CD4-positive, CD25-positive, alpha-beta regulatory T cell (primary cell): ENCODE data around the gene TXNL4A. TPM values are rescaled to one million over a fixed set of nuclear protein-coding genes. Genes with fewer than 3 reads are reported as not detected.

Experiments
- ATAC-seq, 2 donors: fragments of 150-1000 bp; cut with Tn5 transposase; one replicate each; pipeline ENCODE4 v1.10.0; 2021; ENCODE audit warnings: low read depth in 2 of 2, moderate number of reproducible peaks in 2 of 2, moderate library complexity in 1 of 2
- DNase-seq, 3 donors: peaks; one replicate each; pipeline versions ENCODE4 v3.0.0 to v3.0.0-alpha.2; 2012 to 2022; ENCODE audit warnings: mixed read lengths in 1 of 3
- H3K27ac ChIP-seq: one replicate; pipeline ENCODE4 v1.7.0; 2013; ENCODE audit warnings: mild to moderate bottlenecking, low read length; ENCODE audit not compliant: insufficient read depth, poor library complexity, severe bottlenecking
- H3K27me3 ChIP-seq: one replicate; pipeline ENCODE4 v1.7.0; 2013; ENCODE audit warnings: low read length; ENCODE audit not compliant: control insufficient read depth, insufficient read depth
- H3K36me3 ChIP-seq: one replicate; pipeline ENCODE4 v1.7.0; 2013; ENCODE audit warnings: mild to moderate bottlenecking, low read length, moderate library complexity; ENCODE audit not compliant: control insufficient read depth, insufficient read depth
- H3K4me1 ChIP-seq: 2 replicates; pipeline ENCODE4 v1.7.0; 2013; ENCODE audit warnings: mild to moderate bottlenecking, low read length; ENCODE audit not compliant: insufficient read depth, control insufficient read depth, poor library complexity, severe bottlenecking
- H3K4me3 ChIP-seq: one replicate; pipeline ENCODE4 v1.7.0; 2013; ENCODE audit warnings: low read depth, mild to moderate bottlenecking, low read length, moderate library complexity
- H3K9me3 ChIP-seq, 2 experiments: 1 replicate in 1 of 2; 2 replicates in 1 of 2; pipeline ENCODE4 v1.7.0; 2013; ENCODE audit warnings: low read length in 2 of 2, mild to moderate bottlenecking in 1 of 2, moderate library complexity in 1 of 2; ENCODE audit not compliant: control insufficient read depth in 2 of 2
- H3K27ac Mint-ChIP-seq, 3 donors: one replicate each; pipeline ENCODE4 v1.8.0; 2020 to 2022; ENCODE audit warnings: mild to moderate bottlenecking in 3 of 3, mixed read lengths in 3 of 3, moderate library complexity in 2 of 3
- H3K27me3 Mint-ChIP-seq: one replicate; pipeline ENCODE4 v1.8.0; 2022; ENCODE audit warnings: mild to moderate bottlenecking, mixed read lengths
- H3K36me3 Mint-ChIP-seq: one replicate; pipeline ENCODE4 v1.8.0; 2020; ENCODE audit warnings: mixed read lengths
- H3K4me1 Mint-ChIP-seq, 4 donors: one replicate each; pipeline ENCODE4 v1.8.0; 2020 to 2022; ENCODE audit warnings: mixed read lengths in 4 of 4, mild to moderate bottlenecking in 1 of 4
- H3K4me3 Mint-ChIP-seq, 4 donors: one replicate each; pipeline ENCODE4 v1.8.0; 2020 to 2022; ENCODE audit warnings: mild to moderate bottlenecking in 4 of 4, mixed read lengths in 4 of 4, moderate library complexity in 3 of 4
- H3K9me3 Mint-ChIP-seq, 7 donors: one replicate each; pipeline ENCODE4 v1.8.0; 2020 to 2022; ENCODE audit warnings: mixed read lengths in 7 of 7, mild to moderate bottlenecking in 3 of 7, moderate library complexity in 2 of 7
- polyA plus RNA-seq, 4 donors: library from polyadenylated mRNA; unstranded; fragments of 300-500 nt; fragmentation: Illumina TruSeq; gene quantifications; one replicate each; pipeline ENCODE4 v1.2.3, GENCODE V29; 2021
- total RNA-seq: library from RNA; stranded (reverse); gene quantifications from one replicate; pipeline ENCODE4 v1.2.3, GENCODE V29; 2022

The TXNL4A gene
- 70.5 TPM for total RNA-seq
- polyA plus RNA-seq: 100 to 1,000 TPM; 211 to 216 (median 214) TPM

- peaks cover 5% of the 10 kb centered on the region for H3K27me3 Mint-ChIP-seq
- Histone ChIP-seq H3K9me3 (no peaks in the 10 kb centered on the region), H3K4me1 (peaks cover 36% of the 10 kb centered on the region), H3K36me3 (peaks cover 14% of the 10 kb centered on the region), H3K4me3 (peak within 1 kb of the TSS; percentile 94), H3K27ac (peak within 1 kb of the TSS; percentile 92), H3K27me3 (no peaks in the 10 kb centered on the region)
- H3K4me3 Mint-ChIP-seq: peak within 1 kb of the TSS; percentile 92 to 96 (median 92)
- peak within 1 kb of the TSS; percentile 84 to 99 (median 95) for H3K27ac Mint-ChIP-seq
- H3K9me3 Mint-ChIP-seq: no peaks in the 10 kb centered on the region
- H3K4me1 Mint-ChIP-seq: peaks cover 9 to 47% (median 32%) of the 10 kb centered on the region in 4 donors
- ATAC-seq (peak; percentile 98), DNase-seq (peak; percentile 77 to 94 (median 86))
- H3K36me3 Mint-ChIP-seq: peaks cover 17% of the 10 kb centered on the region
Measured at GRCh38 chr18:79988451-79989194, at the start of gene TXNL4A. TSS of gene TXNL4A (minus strand) at chr18:79988563. CDS start at chr18:79988392, 171 bp downstream.

- peaks cover 11% of the 10 kb centered on the region for H3K36me3 Mint-ChIP-seq
- Histone ChIP-seq H3K9me3 (no peaks in the 10 kb centered on the region), H3K36me3 (peaks cover 6% of the 10 kb centered on the region), H3K27ac (no peak overlapping the region), H3K4me3 (no peak overlapping the region), H3K4me1 (peaks cover 18% of the 10 kb centered on the region), H3K27me3 (no peaks in the 10 kb centered on the region)
- DNase-seq (no peak), ATAC-seq (no peak)
- H3K27me3 Mint-ChIP-seq: no peaks in the 10 kb centered on the region
- peaks cover 13 to 36% (median 28%) of the 10 kb centered on the region in 4 donors for H3K4me1 Mint-ChIP-seq
- no peak overlapping the region for H3K4me3 Mint-ChIP-seq
- H3K27ac Mint-ChIP-seq: no peak overlapping the region
- peaks cover 0 to 3% (median 0%) of the 10 kb centered on the region in 7 donors for H3K9me3 Mint-ChIP-seq
Measured at GRCh38 chr18:80037300-80037699, 48.9 kb upstream of the TXNL4A start.

GRCh38 chr18:80035997-80036396, 47.6 kb upstream of the TXNL4A start:
- ATAC-seq: no peak
- Histone ChIP-seq H3K4me1 (peaks cover 18% of the 10 kb centered on the region), H3K4me3 (no peak overlapping the region), H3K27me3 (no peaks in the 10 kb centered on the region), H3K36me3 (peaks cover 6% of the 10 kb centered on the region), H3K9me3 (no peaks in the 10 kb centered on the region), H3K27ac (no peak overlapping the region)
- peak overlapping the region in 1 of 3 donors; percentile 77 for H3K27ac Mint-ChIP-seq
- peak overlapping the region in 3 of 4 donors; percentile 48 to 91 (median 88) for H3K4me3 Mint-ChIP-seq
- H3K4me1 Mint-ChIP-seq: peaks cover 13 to 36% (median 28%) of the 10 kb centered on the region in 4 donors
- H3K9me3 Mint-ChIP-seq: peaks cover 0 to 3% (median 0%) of the 10 kb centered on the region in 7 donors
- H3K27me3 Mint-ChIP-seq: no peaks in the 10 kb centered on the region
- DNase-seq: no peak
- H3K36me3 Mint-ChIP-seq: peaks cover 11% of the 10 kb centered on the region

- Mint-ChIP-seq H3K9me3 (peaks cover 0 to 3% (median 0%) of the 10 kb centered on the region in 7 donors), H3K36me3 (peaks cover 11% of the 10 kb centered on the region), H3K4me3 (peak overlapping the region; percentile 88 to 97 (median 90)), H3K27me3 (no peaks in the 10 kb centered on the region), H3K27ac (peak overlapping the region in 2 of 3 donors; percentile 93 to 96), H3K4me1 (peaks cover 13 to 36% (median 28%) of the 10 kb centered on the region in 4 donors)
- no peak for DNase-seq
- peak overlapping the region; percentile 95 for H3K27ac ChIP-seq
- ATAC-seq: no peak
- H3K27me3 ChIP-seq: no peaks in the 10 kb centered on the region
- peak overlapping the region; percentile 90 for H3K4me3 ChIP-seq
- H3K4me1 ChIP-seq: peaks cover 18% of the 10 kb centered on the region
- no peaks in the 10 kb centered on the region for H3K9me3 ChIP-seq
- H3K36me3 ChIP-seq: peaks cover 6% of the 10 kb centered on the region
Measured at GRCh38 chr18:80034852-80035406, 46.6 kb upstream of the TXNL4A start.

- Histone ChIP-seq H3K27ac (peak within 1 kb of the TSS; percentile 95), H3K27me3 (no peaks in the 10 kb centered on the region), H3K36me3 (peaks cover 6% of the 10 kb centered on the region), H3K4me3 (peak within 1 kb of the TSS; percentile 90), H3K4me1 (peaks cover 18% of the 10 kb centered on the region), H3K9me3 (no peaks in the 10 kb centered on the region)
- peaks cover 13 to 36% (median 28%) of the 10 kb centered on the region in 4 donors for H3K4me1 Mint-ChIP-seq
- H3K9me3 Mint-ChIP-seq: peaks cover 0 to 5% (median 2%) of the 10 kb centered on the region in 7 donors
- H3K4me3 Mint-ChIP-seq: peak within 1 kb of the TSS; percentile 88 to 97 (median 90)
- DNase-seq (peak; percentile 98 to 100 (median 98)), ATAC-seq (peak; percentile 75 to 77)
- H3K27me3 Mint-ChIP-seq: no peaks in the 10 kb centered on the region
- H3K36me3 Mint-ChIP-seq: peaks cover 11% of the 10 kb centered on the region
- H3K27ac Mint-ChIP-seq: peak within 1 kb of the TSS; percentile 93 to 96 (median 96)
Measured at GRCh38 chr18:80034068-80034851, 45.9 kb upstream of the TXNL4A start, which contains the start of gene RBFA. TSS of gene RBFA (plus strand) at chr18:80034434. CDS start at chr18:80034496, 62 bp downstream.

- peak overlapping the region; percentile 93 to 96 (median 96) for H3K27ac Mint-ChIP-seq
- H3K4me1 ChIP-seq: peaks cover 18% of the 10 kb centered on the region
- H3K9me3 Mint-ChIP-seq: peaks cover 0 to 10% (median 4%) of the 10 kb centered on the region in 7 donors
- peak overlapping the region; percentile 88 to 97 (median 90) for H3K4me3 Mint-ChIP-seq
- peak overlapping the region; percentile 78 for H3K4me3 ChIP-seq
- H3K4me1 Mint-ChIP-seq: peaks cover 13 to 36% (median 27%) of the 10 kb centered on the region in 4 donors
- H3K27me3 ChIP-seq: no peaks in the 10 kb centered on the region
- peak; percentile 57 to 58 for ATAC-seq
- H3K27me3 Mint-ChIP-seq: no peaks in the 10 kb centered on the region
- H3K36me3 ChIP-seq: peaks cover 1% of the 10 kb centered on the region
- H3K36me3 Mint-ChIP-seq: peaks cover 8% of the 10 kb centered on the region
- H3K9me3 ChIP-seq: no peaks in the 10 kb centered on the region
- peak overlapping the region; percentile 95 for H3K27ac ChIP-seq
- DNase-seq: no peak
Measured at GRCh38 chr18:80033181-80034067, 45.1 kb upstream of the TXNL4A start.
